MM.1S (cell line): ENCODE results near the gene CD96.

ENCODE experiments used
- DNase-seq: peaks from one replicate; pipeline ENCODE4 v3.0.0-alpha.2; 2015
- H2AFZ ChIP-seq: fragments of 300-600 bp; sonication (generic); 2 replicates; pipeline ENCODE4 v1.6.0; 2016; ENCODE audit warnings: antibody characterized with exemption, low read length
- H3F3A ChIP-seq: fragments of 300-600 bp; sonication (generic); 2 replicates; pipeline ENCODE4 v1.6.1; 2016; ENCODE audit warnings: mild to moderate bottlenecking, antibody characterized with exemption, low read length, moderate library complexity, mixed read lengths; ENCODE audit not compliant: insufficient read depth
- H3K27ac ChIP-seq: fragments of 300-600 bp; sonication (generic); 2 replicates; pipeline ENCODE4 v1.5.1; 2016; ENCODE audit warnings: mild to moderate bottlenecking, low read length
- H3K27me3 ChIP-seq: fragments of 300-600 bp; sonication (generic); replicated peaks from 2 replicates; pipeline ENCODE4 v1.6.0; 2016; ENCODE audit warnings: low read length; ENCODE audit not compliant: insufficient read depth
- H3K36me3 ChIP-seq: fragments of 300-600 bp; sonication (generic); replicated peaks from 2 replicates; pipeline ENCODE4 v1.6.1; 2016; ENCODE audit warnings: mild to moderate bottlenecking, low read length, mixed read lengths; ENCODE audit not compliant: insufficient read depth
- H3K4me1 ChIP-seq: fragments of 300-600 bp; sonication (generic); 2 replicates; pipeline ENCODE4 v1.6.1; 2016; ENCODE audit warnings: low read length, mixed read lengths
- H3K4me2 ChIP-seq: fragments of 300-600 bp; sonication (generic); 2 replicates; pipeline ENCODE4 v1.6.0; 2016; ENCODE audit warnings: low read depth, low read length
- H3K4me3 ChIP-seq: fragments of 300-600 bp; sonication (generic); 2 replicates; pipeline ENCODE4 v1.5.1; 2016; ENCODE audit warnings: low read length, mixed read lengths
- H3K79me2 ChIP-seq: fragments of 300-600 bp; sonication (generic); 2 replicates; pipeline ENCODE4 v1.6.1; 2016; ENCODE audit warnings: mixed run types, low read length, mixed read lengths
- H3K9ac ChIP-seq: fragments of 300-600 bp; sonication (generic); 2 replicates; pipeline ENCODE4 v1.6.1; 2016; ENCODE audit warnings: low read length, mixed read lengths
- H3K9me2 ChIP-seq: fragments of 300-600 bp; sonication (generic); replicated peaks from 2 replicates; pipeline ENCODE4 v1.6.1; 2016; ENCODE audit warnings: mild to moderate bottlenecking, low read length, mixed read lengths; ENCODE audit not compliant: insufficient read depth
- H3K9me3 ChIP-seq: fragments of 300-600 bp; sonication (generic); replicated peaks from 2 replicates; pipeline ENCODE4 v1.6.1; 2016; ENCODE audit warnings: mild to moderate bottlenecking, low read length, mixed read lengths; ENCODE audit not compliant: insufficient read depth
- H4K20me1 ChIP-seq: fragments of 300-600 bp; sonication (generic); 2 replicates; pipeline ENCODE4 v1.6.1; 2016; ENCODE audit warnings: mild to moderate bottlenecking, low read length, moderate library complexity, mixed read lengths; ENCODE audit not compliant: insufficient read depth
- EZH2 ChIP-seq: fragments of 300-600 bp; sonication (generic); optimal IDR thresholded peaks from 2 replicates; pipeline ENCODE3; 2017; ENCODE audit warnings: low read depth, mild to moderate bottlenecking, antibody characterized with exemption, low read length, mixed read lengths
- EZH2phosphoT487 ChIP-seq: fragments of 300-600 bp; sonication (generic); IDR thresholded peaks from 2 replicates; pipeline ENCODE4 v1.6.1; 2018; ENCODE audit warnings: antibody characterized with exemption, low read length
- TF ChIP-seq, protein P1 (sequence below): fragments of 300-600 bp; sonication (generic); IDR thresholded peaks from 2 replicates; pipeline ENCODE4 v1.5.1; 2016; ENCODE audit warnings: antibody characterized with exemption, low read length, mixed read lengths

CD96 gene

DNA sequence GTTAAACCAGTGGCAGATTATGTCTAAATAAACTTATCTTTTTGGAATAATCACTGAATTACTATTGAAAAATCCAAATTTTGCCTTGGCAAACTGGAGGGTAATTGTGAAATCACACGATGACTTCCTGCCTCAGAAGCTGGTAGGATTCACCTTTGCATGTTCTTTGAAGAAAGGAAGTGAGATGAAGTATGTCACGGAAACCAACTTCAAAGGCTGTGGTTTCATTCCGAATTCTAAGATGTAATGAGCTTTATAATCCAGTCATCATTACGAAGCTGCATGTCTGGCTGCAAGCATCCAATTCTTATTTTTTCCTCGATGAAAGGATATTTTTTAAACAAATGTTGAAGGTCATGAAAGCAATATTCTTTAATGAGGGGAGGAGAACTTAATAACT is 68.2 kb downstream of the CD96 start:
- Histone ChIP-seq H3K4me3 (no peak overlapping the region), H3K4me1 (peaks cover 14% of the 10 kb centered on the region)

DNA sequence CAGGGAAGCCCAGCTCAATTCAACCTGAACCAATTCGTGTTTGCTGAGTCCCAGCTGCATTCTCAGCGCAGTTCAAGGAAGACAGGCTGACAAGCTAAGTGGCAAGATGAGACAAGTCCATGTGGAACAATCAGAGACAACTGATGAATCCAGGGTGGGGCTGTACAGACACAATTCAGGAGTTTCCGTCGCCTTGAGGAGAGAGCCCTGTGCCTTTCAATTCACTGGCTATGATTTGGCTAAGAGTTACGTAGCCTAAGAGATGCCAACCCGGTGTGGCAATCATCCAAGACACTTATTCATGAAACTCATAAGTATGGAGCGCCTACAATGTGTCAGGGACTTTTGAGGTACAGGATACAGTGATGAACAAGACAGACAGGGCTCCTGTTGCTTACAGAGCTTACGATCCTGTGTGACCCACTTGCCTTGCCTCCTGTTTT is 68.6 kb downstream of the CD96 start:
- Histone ChIP-seq H3K36me3 (no peaks in the 10 kb centered on the region), H3K9me3 (no peaks in the 10 kb centered on the region), H3K4me1 (peaks cover 14% of the 10 kb centered on the region), H4K20me1 (no peaks in the 10 kb centered on the region), H3K79me2 (no peaks in the 10 kb centered on the region), H3K27ac (no peak overlapping the region; the same call in 1 of the 2 replicates), H3F3A (no peaks in the 10 kb centered on the region), H3K27me3 (no peaks in the 10 kb centered on the region), H3K9ac (no peak overlapping the region), H3K4me2 (peak overlapping the region; percentile 23; the same call in 1 of the 2 replicates), H2AFZ (no peak overlapping the region), H3K4me3 (no peak overlapping the region), H3K9me2 (no peaks in the 10 kb centered on the region)
- no peak for DNase-seq
- TF ChIP-seq EZH2phosphoT487, result no peak
- no peak for TF ChIP-seq EZH2
- TF ChIP-seq, protein P1, sequence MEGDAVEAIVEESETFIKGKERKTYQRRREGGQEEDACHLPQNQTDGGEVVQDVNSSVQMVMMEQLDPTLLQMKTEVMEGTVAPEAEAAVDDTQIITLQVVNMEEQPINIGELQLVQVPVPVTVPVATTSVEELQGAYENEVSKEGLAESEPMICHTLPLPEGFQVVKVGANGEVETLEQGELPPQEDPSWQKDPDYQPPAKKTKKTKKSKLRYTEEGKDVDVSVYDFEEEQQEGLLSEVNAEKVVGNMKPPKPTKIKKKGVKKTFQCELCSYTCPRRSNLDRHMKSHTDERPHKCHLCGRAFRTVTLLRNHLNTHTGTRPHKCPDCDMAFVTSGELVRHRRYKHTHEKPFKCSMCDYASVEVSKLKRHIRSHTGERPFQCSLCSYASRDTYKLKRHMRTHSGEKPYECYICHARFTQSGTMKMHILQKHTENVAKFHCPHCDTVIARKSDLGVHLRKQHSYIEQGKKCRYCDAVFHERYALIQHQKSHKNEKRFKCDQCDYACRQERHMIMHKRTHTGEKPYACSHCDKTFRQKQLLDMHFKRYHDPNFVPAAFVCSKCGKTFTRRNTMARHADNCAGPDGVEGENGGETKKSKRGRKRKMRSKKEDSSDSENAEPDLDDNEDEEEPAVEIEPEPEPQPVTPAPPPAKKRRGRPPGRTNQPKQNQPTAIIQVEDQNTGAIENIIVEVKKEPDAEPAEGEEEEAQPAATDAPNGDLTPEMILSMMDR, result no peak

More for the DNA sequence above, 68.2 kb downstream of the CD96 start:
- Histone ChIP-seq H3F3A (no peaks in the 10 kb centered on the region), H3K4me2 (peak overlapping the region; percentile 23; the same call in 1 of the 2 replicates), H3K9ac (no peak overlapping the region), H3K9me2 (no peaks in the 10 kb centered on the region), H3K36me3 (no peaks in the 10 kb centered on the region), H2AFZ (no peak overlapping the region), H3K27me3 (no peaks in the 10 kb centered on the region), H4K20me1 (no peaks in the 10 kb centered on the region), H3K79me2 (no peaks in the 10 kb centered on the region), H3K9me3 (no peaks in the 10 kb centered on the region), H3K27ac (no peak overlapping the region; the same call in 1 of the 2 replicates)
- TF ChIP-seq EZH2 (no peak), EZH2phosphoT487 (no peak)
- TF ChIP-seq, protein P1, result no peak
- DNase-seq, result peak; percentile 88

DNA sequence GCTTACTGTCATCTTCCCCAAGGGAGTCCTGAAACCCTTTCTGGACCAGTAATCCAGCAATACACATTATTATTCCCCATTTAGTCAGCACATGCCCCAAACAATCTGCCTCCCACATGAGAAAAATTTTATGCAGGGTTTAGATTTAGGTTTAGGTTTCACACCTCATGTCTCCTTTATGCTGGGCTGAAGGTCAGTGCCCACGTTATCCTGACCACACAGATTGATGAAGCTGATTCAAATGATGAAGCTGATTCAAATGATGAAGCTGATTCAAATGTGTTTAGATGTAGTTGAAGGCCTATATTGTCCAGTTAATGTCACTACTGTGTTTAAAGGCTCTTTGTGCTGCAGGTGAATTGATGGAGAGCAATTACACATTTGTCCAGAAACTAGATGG is 71.3 kb downstream of the CD96 start:
- no peak for DNase-seq
- H3K9me3 ChIP-seq, result no peaks in the 10 kb centered on the region
- H3K9me2 ChIP-seq, result no peaks in the 10 kb centered on the region
- no peak overlapping the region for H3K9ac ChIP-seq
- peaks cover 14% of the 10 kb centered on the region for H3K4me1 ChIP-seq
- H2AFZ ChIP-seq, result no peak overlapping the region
- H3K27ac ChIP-seq, result no peak overlapping the region
- TF ChIP-seq, protein P1, result no peak
- TF ChIP-seq EZH2phosphoT487, result no peak
- TF ChIP-seq EZH2, result no peak
- no peak overlapping the region for H3K4me2 ChIP-seq
- no peaks in the 10 kb centered on the region for H4K20me1 ChIP-seq
- no peak overlapping the region for H3K4me3 ChIP-seq
- H3F3A ChIP-seq, result no peaks in the 10 kb centered on the region
- H3K27me3 ChIP-seq, result no peaks in the 10 kb centered on the region
- no peaks in the 10 kb centered on the region for H3K36me3 ChIP-seq
- H3K79me2 ChIP-seq, result no peaks in the 10 kb centered on the region
